ENCODE measurements around the gene SIRT5.

GRCh38 chr6:13553646-13554045 is 20.8 kb upstream of the SIRT5 start:
- TF ChIP-seq EZH2 (IDR thresholded peaks at IDR 0.05; ENCODE audit: borderline replicate concordance, low read depth, low read length, poor library complexity, severe bottlenecking) (no peak), CTCF (conservative IDR thresholded peaks at IDR 0.05; ENCODE audit: low read depth, low read length) (no peak)
